HepG2 (cell line): ENCODE data around the gene DNAJC15. TPM values are rescaled to one million over a fixed set of nuclear protein-coding genes. Genes with fewer than 3 reads are reported as not detected.

Experiments used
- ATAC-seq: fragments of 200-7000 bp; cut with Tn5 transposase; 3 replicates; pipeline ENCODE4 v1.9.1; 2020; ENCODE audit warnings: mild to moderate bottlenecking, moderate library complexity
- BruUV-seq: library from RNA; stranded (reverse); fragments of 400-500 nt; replicated peaks from 2 replicates; lab custom pipeline; 2021; lab: Mats Ljungman, UMichigan
- CTCF ChIA-PET: fragments of 300-600 bp; formaldehyde crosslinking; extraction: SDS; loops from one replicate; lab custom pipeline; 2021; ENCODE audit warnings: low total read pairs, inconsistent platforms, low intra/inter-chr PET ratio; lab: Yijun Ruan, JAX
- POLR2A ChIA-PET: fragments of 350-600 bp; sonication (Branson Sonifier 250); formaldehyde crosslinking; loops from one replicate; lab custom pipeline; 2020; ENCODE audit warnings: antibody characterized with exemption, inconsistent platforms; lab: Yijun Ruan, JAX
- DNase-seq: peaks from one replicate; pipeline ENCODE4 v3.0.0-alpha.2; 2015; ENCODE audit warnings: low spot score
- FAIRE-seq: peaks from 3 replicates; lab custom pipeline; 2011; peaks lifted over from hg19 to GRCh38; lab: Jason Lieb, UNC
- H2AFZ ChIP-seq: one replicate; pipeline ENCODE4 v1.6.1; 2011; ENCODE audit warnings: low read length, inconsistent platforms
- H3K27ac ChIP-seq: fragments of 300-600 bp; 3 replicates; pipeline ENCODE4 v1.8.0; 2011; ENCODE audit warnings: mixed run types, mild to moderate bottlenecking, mixed read lengths, low read length, inconsistent platforms; ENCODE audit not compliant: insufficient read depth; ENCODE audit errors: extremely low read length
- H3K27me3 ChIP-seq, 2 experiments: fragments of 200-600 bp in 1 of 2; 2 replicates in 1 of 2; 3 replicates in 1 of 2; pipeline versions ENCODE4 v1.6.0 to v1.8.0; 2011; ENCODE audit warnings: low read length in 2 of 2, mild to moderate bottlenecking in 2 of 2, moderate library complexity in 2 of 2, inconsistent platforms in 1 of 2; ENCODE audit not compliant: insufficient read depth in 2 of 2, control insufficient read depth in 1 of 2
- H3K36me3 ChIP-seq, 2 experiments: fragments of 200-600 bp in 1 of 2; replicated peaks in 1 of 2; 2 replicates in 1 of 2; 3 replicates in 1 of 2; pipeline versions ENCODE4 v1.5.1 to v1.8.0; 2011; ENCODE audit warnings: low read length in 2 of 2, inconsistent platforms in 1 of 2; ENCODE audit not compliant: insufficient read depth in 2 of 2, control insufficient read depth in 1 of 2
- H3K4me1 ChIP-seq: 2 replicates; pipeline ENCODE4 v1.5.1; 2012; ENCODE audit warnings: low read length, inconsistent platforms; ENCODE audit not compliant: insufficient read depth
- H3K4me2 ChIP-seq: 2 replicates; pipeline ENCODE4 v1.6.0; 2011; ENCODE audit warnings: low read depth, low read length, inconsistent platforms
- H3K4me3 ChIP-seq, 3 experiments: fragments of 200-600 bp in 1 of 3; sonication (generic), shearing (Covaris generic) in 1 of 3; replicated peaks in 1 of 3; 2 replicates each; pipeline ENCODE4 v1.5.1; 2011 to 2016; ENCODE audit warnings: low read length in 3 of 3, inconsistent platforms in 2 of 3, low read depth in 2 of 3, mild to moderate bottlenecking in 2 of 3, control low read depth in 1 of 3, mixed read lengths in 1 of 3; ENCODE audit not compliant: insufficient read depth in 1 of 3
- H3K79me2 ChIP-seq: one replicate; pipeline ENCODE4 v1.6.1; 2011; ENCODE audit warnings: low read length, inconsistent platforms; ENCODE audit not compliant: insufficient read depth
- H3K9ac ChIP-seq: 2 replicates; pipeline ENCODE4 v1.6.0; 2011; ENCODE audit warnings: mild to moderate bottlenecking, low read depth, low read length, inconsistent platforms; ENCODE audit not compliant: insufficient read depth
- H3K9me3 ChIP-seq: 2 replicates; pipeline ENCODE4 v1.5.1; 2012; ENCODE audit warnings: mild to moderate bottlenecking, low read length
- H4K20me1 ChIP-seq: 2 replicates; pipeline ENCODE4 v1.6.0; 2011; ENCODE audit warnings: inconsistent platforms, mild to moderate bottlenecking, low read length, moderate library complexity; ENCODE audit not compliant: insufficient read depth
- CEBPB ChIP-seq: IDR thresholded peaks from 2 replicates; pipeline ENCODE4 v1.6.1; 2011; ENCODE audit warnings: low read depth, low read length, improper control_type of control experiment, borderline replicate concordance
- MED13 ChIP-seq: sonication (generic); formaldehyde crosslinking; IDR thresholded peaks from 2 replicates; pipeline ENCODE4 v1.5.0; 2020; ENCODE audit warnings: missing genetic modification reagents
- PPARG ChIP-seq: conservative IDR thresholded peaks from 2 replicates; pipeline ENCODE4 v1.6.1; 2016; ENCODE audit warnings: missing biosample characterization, missing genetic modification reagents
- RNF2 ChIP-seq: fragments of 450-650 bp; conservative IDR thresholded peaks from 2 replicates; pipeline ENCODE4 v1.6.1; 2016; ENCODE audit warnings: low read depth
- SMAD9 ChIP-seq: sonication (generic); formaldehyde crosslinking; IDR thresholded peaks from 2 replicates; pipeline ENCODE4 v1.5.1; 2020; ENCODE audit warnings: mild to moderate bottlenecking, missing genetic modification reagents
- WGBS: methylation state at CpG from one replicate; pipeline ENCODE4 v1.1.6; 2017; ENCODE audit warnings: low lambda C conversion rate; 5-methylcytosine and 5-hydroxymethylcytosine counted together
- in situ Hi-C: cut with HindIII; loops from 2 replicates; pipeline ENCODE4 v1.10.0; 2017; ENCODE audit warnings: low pct_unique_long_range_greater_than_20kb; ENCODE audit not compliant: extremely low pct_ligation_motif_present
- intact Hi-C: fragments of 100-400 bp; cut with micrococcal nuclease; formaldehyde crosslinking; loops from one replicate; pipeline ENCODE4 v1.10.0; 2022; ENCODE audit not compliant: unreplicated experiment
- polyA plus RNA-seq, 8 experiments: library from polyadenylated mRNA; depleted of rRNA in 3 of 8; stranded (reverse) in 7 of 8; unstranded in 1 of 8; fragments of >200 nt; fragmentation: Illumina TruSeq in 4 of 8; extraction: Trizol in 4 of 8; gene quantifications; 2 replicates each; pipeline versions ENCODE4 v1.2.1 to v1.2.3, GENCODE V29; 2011 to 2016; ENCODE audit warnings: low read depth in 4 of 8, missing spikeins in 1 of 8, mixed read lengths in 1 of 8; ENCODE audit not compliant: insufficient read depth in 1 of 8
- total RNA-seq, 5 experiments: library from RNA; depleted of rRNA; stranded (reverse); fragments of >200 nt; fragmentation: Illumina TruSeq; extraction: Trizol; gene quantifications; 2 replicates each; pipeline ENCODE4 v1.2.3, GENCODE V29; 2016; ENCODE audit warnings: low read depth in 1 of 5
- TF ChIP-seq, protein P1 (sequence below): IDR thresholded peaks from 2 replicates; pipeline ENCODE4 v1.6.1; 2012; ENCODE audit warnings: low read depth, low read length, improper control_type of control experiment
- TF ChIP-seq, protein P2 (sequence below): sonication (generic); formaldehyde crosslinking; IDR thresholded peaks from 2 replicates; pipeline ENCODE4 v1.8.0; 2022; ENCODE audit warnings: mild to moderate bottlenecking, missing genetic modification reagents, moderate library complexity
- TF ChIP-seq, protein P3 (sequence below): sonication (generic); formaldehyde crosslinking; IDR thresholded peaks from 2 replicates; pipeline ENCODE4 v1.5.0; 2020; ENCODE audit warnings: mild to moderate bottlenecking, missing genetic modification reagents

DNAJC15 gene
- total and polyA plus RNA-seq, 2 of the 13 experiments (the other 11 are each of a cell fraction or from before 2014, with no cell fraction given): 23.0 to 31.9 TPM

DNA sequence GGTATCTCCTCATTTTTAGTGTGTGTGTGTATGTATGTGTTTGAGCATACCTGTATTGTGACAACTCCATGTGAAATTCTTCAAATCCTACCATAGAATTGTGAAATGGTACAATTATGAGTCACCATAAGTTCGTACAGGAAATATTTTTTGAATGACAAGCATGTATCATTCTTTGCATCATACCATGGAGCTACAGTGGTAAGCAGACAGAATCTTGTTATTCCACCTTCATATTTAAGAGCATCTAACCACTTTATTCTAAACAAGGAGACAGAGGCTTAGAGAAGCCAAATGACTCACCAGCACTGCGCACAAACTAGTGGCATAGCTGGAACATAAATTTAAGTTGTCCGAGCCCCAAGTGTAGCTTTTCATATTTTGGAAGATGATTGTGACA, 26.8 kb upstream of the DNAJC15 start:
- 53% methylated on average over 3 of the region's 3 CpGs for WGBS
- Histone ChIP-seq H4K20me1 (no peaks in the 10 kb centered on the region), H3K36me3 (no peaks in the 10 kb centered on the region), H3K4me1 (peaks cover 16% of the 10 kb centered on the region; the same call in 1 of the 2 replicates), H3K27ac (no peak overlapping the region), H3K79me2 (no peaks in the 10 kb centered on the region), H2AFZ (no peak overlapping the region), H3K9ac (no peak overlapping the region), H3K9me3 (no peaks in the 10 kb centered on the region)
- peak; percentile 9 for DNase-seq
- ATAC-seq: no peak
- no peak for FAIRE-seq
- intact Hi-C loops: no loop called here
- TF ChIP-seq SMAD9 (CRISPR knock-in tag): no peak
- peak; percentile 13; the same call in 1 of the 2 replicates for TF ChIP-seq CEBPB
- TF ChIP-seq, protein P1, sequence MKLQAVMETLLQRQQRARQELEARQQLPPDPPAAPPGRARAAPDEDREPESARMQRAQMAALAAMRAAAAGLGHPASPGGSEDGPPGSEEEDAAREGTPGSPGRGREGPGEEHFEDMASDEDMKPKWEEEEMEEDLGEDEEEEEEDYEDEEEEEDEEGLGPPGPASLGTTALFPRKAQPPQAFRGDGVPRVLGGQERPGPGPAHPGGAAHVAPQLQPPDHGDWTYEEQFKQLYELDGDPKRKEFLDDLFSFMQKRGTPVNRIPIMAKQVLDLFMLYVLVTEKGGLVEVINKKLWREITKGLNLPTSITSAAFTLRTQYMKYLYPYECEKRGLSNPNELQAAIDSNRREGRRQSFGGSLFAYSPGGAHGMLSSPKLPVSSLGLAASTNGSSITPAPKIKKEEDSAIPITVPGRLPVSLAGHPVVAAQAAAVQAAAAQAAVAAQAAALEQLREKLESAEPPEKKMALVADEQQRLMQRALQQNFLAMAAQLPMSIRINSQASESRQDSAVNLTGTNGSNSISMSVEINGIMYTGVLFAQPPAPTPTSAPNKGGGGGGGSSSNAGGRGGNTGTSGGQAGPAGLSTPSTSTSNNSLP: peak; percentile 17; the same call in 1 of the 2 replicates
- TF ChIP-seq, all 625 proteins: peak for 2
- H3K4me3 ChIP-seq: no peak overlapping the region
- CTCF ChIA-PET: no interaction called here
- no TSS peak for BruUV-seq
- no peak overlapping the region for H3K4me2 ChIP-seq
- peaks cover 2 to 22% of the 10 kb centered on the region in 2 experiments; a peak in 4 of 5 replicates for H3K27me3 ChIP-seq
- POLR2A ChIA-PET: no interaction called here
- in situ Hi-C loops: no loop called here

DNA sequence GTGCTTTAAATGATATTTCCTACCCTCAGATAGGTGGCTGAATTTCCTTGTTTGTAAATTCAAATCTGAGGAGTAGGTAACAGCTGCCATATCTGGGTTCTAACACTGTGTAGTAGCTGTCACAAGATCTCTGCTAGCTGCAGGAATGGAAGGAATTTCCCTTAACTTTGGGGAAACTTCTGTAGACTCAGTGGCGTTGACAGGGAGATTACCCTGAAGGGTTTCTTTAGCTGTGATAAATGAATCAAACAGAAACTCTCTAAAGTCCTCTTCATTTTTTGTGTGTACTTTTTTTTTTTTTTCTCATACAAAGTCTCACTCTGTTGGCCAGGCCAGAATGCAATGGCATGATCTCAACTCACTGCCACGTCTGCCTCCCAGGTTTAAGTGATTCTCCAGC, 26.0 kb upstream of the DNAJC15 start:
- BruUV-seq: no TSS peak
- in situ Hi-C loops (no loop called here), intact Hi-C loops (no loop called here)
- no peak overlapping the region for H3K27ac ChIP-seq
- H3K9me3 ChIP-seq: no peaks in the 10 kb centered on the region
- ChIA-PET POLR2A (no interaction called here), CTCF (no interaction called here)
- 3% methylated on average over 2 of the region's 2 CpGs for WGBS
- ATAC-seq (no peak), DNase-seq (no peak), FAIRE-seq (no peak)
- H4K20me1 ChIP-seq: no peaks in the 10 kb centered on the region
- no peaks in the 10 kb centered on the region for H3K36me3 ChIP-seq
- H3K4me3 ChIP-seq: no peak overlapping the region
- no peak overlapping the region for H3K9ac ChIP-seq
- no peak overlapping the region for H3K4me2 ChIP-seq
- peaks cover 14% of the 10 kb centered on the region; the same call in 1 of the 2 replicates for H3K4me1 ChIP-seq
- H2AFZ ChIP-seq: no peak overlapping the region
- no peaks in the 10 kb centered on the region for H3K79me2 ChIP-seq
- peaks cover 2 to 14% of the 10 kb centered on the region in 2 experiments; a peak in 4 of 5 replicates for H3K27me3 ChIP-seq
- TF ChIP-seq RNF2: no peak
- TF ChIP-seq MED13 (CRISPR knock-in tag): no peak
- TF ChIP-seq, protein P2, sequence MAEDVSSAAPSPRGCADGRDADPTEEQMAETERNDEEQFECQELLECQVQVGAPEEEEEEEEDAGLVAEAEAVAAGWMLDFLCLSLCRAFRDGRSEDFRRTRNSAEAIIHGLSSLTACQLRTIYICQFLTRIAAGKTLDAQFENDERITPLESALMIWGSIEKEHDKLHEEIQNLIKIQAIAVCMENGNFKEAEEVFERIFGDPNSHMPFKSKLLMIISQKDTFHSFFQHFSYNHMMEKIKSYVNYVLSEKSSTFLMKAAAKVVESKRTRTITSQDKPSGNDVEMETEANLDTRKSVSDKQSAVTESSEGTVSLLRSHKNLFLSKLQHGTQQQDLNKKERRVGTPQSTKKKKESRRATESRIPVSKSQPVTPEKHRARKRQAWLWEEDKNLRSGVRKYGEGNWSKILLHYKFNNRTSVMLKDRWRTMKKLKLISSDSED (CRISPR knock-in tag): no peak
- TF ChIP-seq, protein P3, sequence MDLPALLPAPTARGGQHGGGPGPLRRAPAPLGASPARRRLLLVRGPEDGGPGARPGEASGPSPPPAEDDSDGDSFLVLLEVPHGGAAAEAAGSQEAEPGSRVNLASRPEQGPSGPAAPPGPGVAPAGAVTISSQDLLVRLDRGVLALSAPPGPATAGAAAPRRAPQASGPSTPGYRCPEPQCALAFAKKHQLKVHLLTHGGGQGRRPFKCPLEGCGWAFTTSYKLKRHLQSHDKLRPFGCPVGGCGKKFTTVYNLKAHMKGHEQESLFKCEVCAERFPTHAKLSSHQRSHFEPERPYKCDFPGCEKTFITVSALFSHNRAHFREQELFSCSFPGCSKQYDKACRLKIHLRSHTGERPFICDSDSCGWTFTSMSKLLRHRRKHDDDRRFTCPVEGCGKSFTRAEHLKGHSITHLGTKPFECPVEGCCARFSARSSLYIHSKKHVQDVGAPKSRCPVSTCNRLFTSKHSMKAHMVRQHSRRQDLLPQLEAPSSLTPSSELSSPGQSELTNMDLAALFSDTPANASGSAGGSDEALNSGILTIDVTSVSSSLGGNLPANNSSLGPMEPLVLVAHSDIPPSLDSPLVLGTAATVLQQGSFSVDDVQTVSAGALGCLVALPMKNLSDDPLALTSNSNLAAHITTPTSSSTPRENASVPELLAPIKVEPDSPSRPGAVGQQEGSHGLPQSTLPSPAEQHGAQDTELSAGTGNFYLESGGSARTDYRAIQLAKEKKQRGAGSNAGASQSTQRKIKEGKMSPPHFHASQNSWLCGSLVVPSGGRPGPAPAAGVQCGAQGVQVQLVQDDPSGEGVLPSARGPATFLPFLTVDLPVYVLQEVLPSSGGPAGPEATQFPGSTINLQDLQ (CRISPR knock-in tag): no peak
- TF ChIP-seq PPARG (CRISPR knock-in tag): no peak
